B cell (primary cell): ENCODE results near the gene DNAJB1.

Experiments
- CTCF ChIP-seq: fragments of 200-600 bp; IDR thresholded peaks from one replicate; pipeline ENCODE4 v1.8.0; 2022; ENCODE audit warnings: antibody characterized with exemption, mild to moderate bottlenecking
- EZH2 ChIP-seq: IDR thresholded peaks from 2 replicates; pipeline ENCODE4 v1.6.1; 2012; ENCODE audit warnings: borderline replicate concordance, low read depth, mild to moderate bottlenecking, moderate library complexity, low read length; ENCODE audit not compliant: insufficient read depth, poor library complexity, severe bottlenecking

GRCh38 chr19:14519860-14520407 is 1.7 kb upstream of the DNAJB1 start:
- TF ChIP-seq CTCF (no peak), EZH2 (no peak)
